GM12872 (cell line): ENCODE measurements around the gene KIF1B.

Source experiments
- CTCF ChIP-seq: IDR thresholded peaks from 3 replicates; pipeline ENCODE4 v1.5.1; 2011; ENCODE audit warnings: low read depth, mild to moderate bottlenecking, low read length, moderate library complexity; ENCODE audit not compliant: insufficient read depth

The KIF1B gene

DNA sequence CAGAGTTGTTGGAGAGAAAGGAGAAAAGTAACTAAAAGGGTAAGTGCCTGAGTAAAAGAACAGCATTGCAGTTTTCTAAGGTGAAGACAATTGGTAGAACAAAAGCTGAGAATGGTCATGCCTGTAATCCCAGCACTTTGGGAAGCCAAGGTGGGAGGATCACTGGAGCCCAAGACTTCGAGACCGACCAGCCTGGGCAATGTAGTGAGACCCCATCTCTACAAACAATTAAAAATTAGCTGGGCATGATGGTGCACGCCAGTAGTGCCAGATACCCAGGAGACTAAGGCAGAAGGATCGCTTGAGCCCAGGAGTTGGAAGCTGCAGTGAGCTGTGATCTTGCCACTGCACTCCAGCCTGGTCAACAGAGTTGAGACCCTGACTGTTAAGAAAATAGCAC is 173.3 kb downstream of the KIF1B start:
- no peak for TF ChIP-seq CTCF

DNA sequence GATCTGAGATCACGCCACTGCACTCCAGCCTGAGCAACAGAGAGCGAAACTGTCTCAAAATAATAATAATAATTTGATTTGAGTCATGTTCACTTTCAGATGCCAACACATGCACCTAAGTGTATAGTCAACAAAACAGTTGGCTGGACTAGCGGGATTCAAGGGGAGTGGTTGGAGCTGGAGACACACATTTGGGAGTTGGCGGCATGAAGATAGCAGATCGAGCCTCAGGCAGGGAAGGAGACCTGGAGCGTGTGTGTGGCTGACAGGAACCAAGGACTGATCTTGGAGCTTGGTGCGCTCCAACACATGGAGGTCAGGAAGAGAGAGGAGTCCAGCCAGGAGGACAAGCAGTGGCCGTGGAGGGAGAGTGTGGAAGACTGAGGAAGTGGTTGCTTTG is 173.8 kb downstream of the KIF1B start:
- no peak for TF ChIP-seq CTCF

DNA sequence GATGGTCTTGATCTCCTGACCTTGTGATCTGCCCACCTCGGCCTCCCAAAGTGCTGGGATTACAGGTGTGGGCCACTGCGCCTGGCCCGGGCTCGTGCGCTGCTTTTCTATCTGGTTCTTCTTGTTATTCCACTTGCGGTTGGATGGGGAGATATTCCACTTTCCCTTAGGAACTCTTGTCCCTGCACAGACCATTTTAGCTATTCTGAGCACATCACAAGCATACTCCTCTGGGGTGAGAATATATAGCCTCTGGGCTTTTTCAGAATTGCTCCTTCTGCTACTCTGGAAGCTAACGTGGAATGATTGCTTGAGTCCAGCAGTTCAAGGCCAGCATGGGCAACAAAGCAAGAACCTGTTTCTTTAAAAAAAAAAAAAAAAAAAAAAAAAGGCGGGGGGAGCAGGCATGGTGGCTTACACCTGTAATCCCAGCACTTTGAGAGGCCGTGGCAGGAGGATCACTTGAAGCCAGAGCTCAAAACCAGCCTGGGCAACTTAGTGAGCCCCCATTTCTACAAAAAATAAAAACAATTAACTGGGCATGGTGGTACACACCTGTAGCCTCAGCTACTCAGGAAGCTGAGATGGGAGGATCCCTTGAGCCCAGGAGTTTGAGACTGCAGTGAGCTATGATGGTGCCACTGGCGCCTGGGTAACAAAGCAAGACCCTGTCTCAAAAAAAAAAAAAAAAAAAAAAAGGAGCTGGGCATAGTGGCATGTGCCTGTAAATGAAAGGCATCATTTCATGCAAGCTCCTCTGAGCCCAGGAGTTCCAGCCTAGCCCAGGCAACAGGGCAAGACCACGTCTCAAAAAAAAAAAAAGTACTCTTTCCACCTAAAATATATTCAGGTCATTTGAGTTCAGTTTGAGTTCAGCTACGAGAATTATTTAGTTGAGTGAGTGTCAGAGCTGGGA is 176.6 kb downstream of the KIF1B start:
- no peak for TF ChIP-seq CTCF

- no peak for TF ChIP-seq CTCF
Measured at GRCh38 chr1:10387677-10388386, 177.5 kb downstream of the KIF1B start.

GRCh38 chr1:10388387-10388715 is 178.0 kb downstream of the KIF1B start:
- TF ChIP-seq CTCF: no peak

DNA sequence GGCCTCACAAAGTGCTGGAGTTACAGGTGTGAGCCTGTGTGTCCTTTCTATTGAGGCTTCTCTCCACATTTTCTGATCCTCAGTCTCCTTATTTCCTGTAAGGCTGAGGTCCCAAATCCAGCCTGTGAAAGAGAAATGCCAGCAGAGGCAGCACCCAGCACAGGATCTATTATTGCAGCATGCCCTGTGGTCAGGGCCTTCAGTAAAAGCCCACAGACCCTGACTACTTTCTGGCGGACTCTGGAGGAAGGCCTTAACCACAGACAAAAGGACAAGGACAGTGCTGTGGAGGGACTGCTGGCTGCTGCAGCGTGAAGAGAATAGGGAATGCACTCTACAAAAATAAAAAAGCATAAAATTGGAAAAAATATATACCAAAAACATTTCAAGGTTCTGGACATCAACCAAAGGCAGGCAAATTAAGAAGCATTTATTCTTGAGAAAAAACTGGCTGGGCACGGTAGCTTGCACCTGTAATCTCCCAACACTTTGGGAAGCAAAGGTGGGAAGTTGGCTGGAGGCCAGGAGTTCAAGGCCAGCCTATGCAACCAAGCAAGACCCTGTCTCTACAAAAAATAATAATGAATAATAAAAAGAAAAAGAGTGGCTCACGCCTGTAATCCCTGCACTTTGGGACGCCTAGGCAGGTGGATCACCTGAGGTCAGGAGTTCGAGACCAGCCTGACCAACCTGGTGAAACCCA is 179.1 kb downstream of the KIF1B start:
- no peak for TF ChIP-seq CTCF

DNA sequence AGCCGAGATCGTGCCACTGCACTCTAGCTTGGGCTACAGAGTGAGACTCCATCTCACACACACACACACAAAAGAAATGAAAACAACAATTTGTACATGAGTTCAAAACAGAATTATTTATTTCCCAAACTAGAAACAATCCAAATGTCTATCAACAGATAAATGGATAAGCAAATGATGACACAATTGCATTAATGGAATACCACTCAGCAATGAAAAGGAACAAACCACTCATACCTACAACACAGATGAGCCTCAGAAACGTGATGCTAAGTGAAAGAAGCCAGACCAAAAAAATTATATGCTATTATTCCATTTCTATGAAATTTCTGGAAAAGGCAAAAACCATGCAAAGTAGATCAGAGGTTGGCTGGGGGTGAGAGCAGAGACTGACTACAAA is 186.5 kb downstream of the KIF1B start:
- no peak for TF ChIP-seq CTCF
